BJ (cell line): ENCODE results near the gene COA5. TPM values are rescaled to one million over a fixed set of nuclear protein-coding genes. Genes with fewer than 3 reads are reported as not detected.

ENCODE experiments used
- CTCF ChIA-PET: fragments of 350-600 bp; formaldehyde crosslinking; extraction: SDS; loops from one replicate; lab custom pipeline; 2021; ENCODE audit warnings: antibody characterized with exemption, inconsistent platforms; lab: Yijun Ruan, JAX
- POLR2A ChIA-PET: fragments of 300-600 bp; sonication (Branson Sonifier 250); formaldehyde crosslinking; extraction: SDS; loops from one replicate; lab custom pipeline; 2021; ENCODE audit warnings: antibody characterized with exemption; lab: Charles Lee
- DNase-seq: peaks from one replicate; pipeline ENCODE4 v3.0.0-alpha.2; 2011; ENCODE audit warnings: low read depth
- H3K27me3 ChIP-seq: 2 replicates; pipeline ENCODE4 v1.6.0; 2011; ENCODE audit warnings: low read length; ENCODE audit not compliant: control insufficient read depth, insufficient read depth
- H3K36me3 ChIP-seq: 2 replicates; pipeline ENCODE4 v1.5.1; 2011; ENCODE audit warnings: low read length; ENCODE audit not compliant: control insufficient read depth, insufficient read depth
- H3K4me3 ChIP-seq: 2 replicates; pipeline ENCODE4 v1.5.1; 2011; ENCODE audit warnings: low read depth, mild to moderate bottlenecking, control low read depth, low read length
- CTCF ChIP-seq: IDR thresholded peaks from 2 replicates; pipeline ENCODE4 v1.5.1; 2011; ENCODE audit warnings: low read depth, mild to moderate bottlenecking, control low read depth, inconsistent platforms, low read length, moderate library complexity; ENCODE audit not compliant: insufficient read depth
- polyA plus RNA-seq: library from polyadenylated mRNA; depleted of rRNA; stranded (reverse); fragments of >200 nt; gene quantifications from 2 replicates; pipeline ENCODE4 v1.2.3, GENCODE V29; 2011

Gene COA5
- polyA plus RNA-seq, 1 experiment = 23.0 TPM

GRCh38 chr2:98572211-98572610 is 36.1 kb downstream of the COA5 start:
- TF ChIP-seq CTCF = no peak

GRCh38 chr2:98571796-98572195 is 36.5 kb downstream of the COA5 start:
- H3K27me3 ChIP-seq = no peaks in the 10 kb centered on the region
- CTCF ChIA-PET = interaction anchor here (0.7 kb wide), 1 partner anchor 8 kb away, joined by 4 read pairs; no protein-coding TSS in a partner anchor

More at GRCh38 chr2:98572211-98572610, 36.1 kb downstream of the COA5 start:
- Histone ChIP-seq H3K36me3 (peaks cover 8% of the 10 kb centered on the region), H3K27me3 (no peaks in the 10 kb centered on the region), H3K4me3 (no peak overlapping the region)
- POLR2A ChIA-PET = no interaction called here
- DNase-seq = no peak
- CTCF ChIA-PET = interaction anchor here (0.7 kb wide), 1 partner anchor 8 kb away, joined by 4 read pairs; no protein-coding TSS in a partner anchor

GRCh38 chr2:98571121-98571701 is 37.1 kb downstream of the COA5 start:
- H3K36me3 ChIP-seq = peaks cover 8% of the 10 kb centered on the region
- no peak for DNase-seq
- no peak for TF ChIP-seq CTCF
- no peak overlapping the region for H3K4me3 ChIP-seq
- CTCF ChIA-PET = interaction anchor here (0.7 kb wide), 1 partner anchor 9 kb away, joined by 4 read pairs; no protein-coding TSS in a partner anchor
- H3K27me3 ChIP-seq = no peaks in the 10 kb centered on the region
- POLR2A ChIA-PET = no interaction called here

More at GRCh38 chr2:98571796-98572195, 36.5 kb downstream of the COA5 start:
- no peak for DNase-seq
- no peak for TF ChIP-seq CTCF
- POLR2A ChIA-PET = no interaction called here
- Histone ChIP-seq H3K4me3 (no peak overlapping the region), H3K36me3 (peaks cover 8% of the 10 kb centered on the region)

GRCh38 chr2:98570356-98570755 is 38.0 kb downstream of the COA5 start:
- Histone ChIP-seq H3K4me3 (no peak overlapping the region), H3K27me3 (no peaks in the 10 kb centered on the region), H3K36me3 (peaks cover 10% of the 10 kb centered on the region)
- no peak for DNase-seq
- ChIA-PET POLR2A (no interaction called here), CTCF (interaction anchor here (0.9 to 1.1 kb wide), 2 partner anchors 10 to 17 kb away, joined by 3 read pairs; no protein-coding TSS in a partner anchor)
- no peak for TF ChIP-seq CTCF

- ChIA-PET CTCF (interaction anchor here (0.9 to 1.1 kb wide), 3 partner anchors 10 to 32 kb away, joined by 3 read pairs; no protein-coding TSS in a partner anchor), POLR2A (no interaction called here)
- Histone ChIP-seq H3K36me3 (peaks cover 12% of the 10 kb centered on the region), H3K27me3 (no peaks in the 10 kb centered on the region), H3K4me3 (no peak overlapping the region)
- no peak for TF ChIP-seq CTCF
- no peak for DNase-seq
Observed at GRCh38 chr2:98569915-98570314, 38.4 kb downstream of the COA5 start.
